Gastrocnemius medialis (tissue), 4 donors: Measurements from ENCODE around the gene KRT78.

Source experiments
- POLR2A ChIP-seq, 2 donors: fragments of 450-650 bp; IDR thresholded peaks; one replicate each; pipeline ENCODE4 v1.6.1; 2017; ENCODE audit warnings: antibody characterized with exemption in 2 of 2, mild to moderate bottlenecking in 2 of 2, moderate library complexity in 2 of 2
- TF ChIP-seq, protein P1 (sequence below), 5 experiments: fragments of 450-650 bp in 3 of 5; fragments of 200-600 bp in 2 of 5; sonication (generic) in 2 of 5; IDR thresholded peaks in 4 of 5; conservative IDR thresholded peaks in 1 of 5; 1 replicate in 4 of 5; 2 replicates in 1 of 5; pipeline ENCODE4 v1.5.1; 2016 to 2019; ENCODE audit warnings: antibody characterized with exemption in 5 of 5, mild to moderate bottlenecking in 3 of 5, moderate library complexity in 3 of 5

- TF ChIP-seq, protein P1, sequence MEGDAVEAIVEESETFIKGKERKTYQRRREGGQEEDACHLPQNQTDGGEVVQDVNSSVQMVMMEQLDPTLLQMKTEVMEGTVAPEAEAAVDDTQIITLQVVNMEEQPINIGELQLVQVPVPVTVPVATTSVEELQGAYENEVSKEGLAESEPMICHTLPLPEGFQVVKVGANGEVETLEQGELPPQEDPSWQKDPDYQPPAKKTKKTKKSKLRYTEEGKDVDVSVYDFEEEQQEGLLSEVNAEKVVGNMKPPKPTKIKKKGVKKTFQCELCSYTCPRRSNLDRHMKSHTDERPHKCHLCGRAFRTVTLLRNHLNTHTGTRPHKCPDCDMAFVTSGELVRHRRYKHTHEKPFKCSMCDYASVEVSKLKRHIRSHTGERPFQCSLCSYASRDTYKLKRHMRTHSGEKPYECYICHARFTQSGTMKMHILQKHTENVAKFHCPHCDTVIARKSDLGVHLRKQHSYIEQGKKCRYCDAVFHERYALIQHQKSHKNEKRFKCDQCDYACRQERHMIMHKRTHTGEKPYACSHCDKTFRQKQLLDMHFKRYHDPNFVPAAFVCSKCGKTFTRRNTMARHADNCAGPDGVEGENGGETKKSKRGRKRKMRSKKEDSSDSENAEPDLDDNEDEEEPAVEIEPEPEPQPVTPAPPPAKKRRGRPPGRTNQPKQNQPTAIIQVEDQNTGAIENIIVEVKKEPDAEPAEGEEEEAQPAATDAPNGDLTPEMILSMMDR (IDR thresholded peaks at IDR 0.05 in 4 of 5, conservative IDR thresholded peaks at IDR 0.05 in 1 of 5) = no peak
- TF ChIP-seq POLR2A (IDR thresholded peaks at IDR 0.05) = no peak
These were observed 13.2 kb upstream of the KRT78 start for GRCh38 chr12:52862023-52862422.
